Naive thymus-derived CD8-positive, alpha-beta T cell (primary cell): Measurements from ENCODE around the gene PKP3. TPM values are rescaled to one million over a fixed set of nuclear protein-coding genes. Genes with fewer than 3 reads are reported as not detected.

ENCODE experiments used
- ATAC-seq, 2 donors: fragments of 150-1000 bp; cut with Tn5 transposase in 1 of 2; sonication (Bioruptor Pico), chemical (Tn5 transposase) in 1 of 2; 1 replicate in 1 of 2; 2 replicates in 1 of 2; pipeline ENCODE4 v1.10.0; 2021; ENCODE audit warnings: mild to moderate bottlenecking in 2 of 2, moderate library complexity in 2 of 2
- POLR2A ChIA-PET: fragments of 350-600 bp; sonication (Branson Sonifier 250); formaldehyde crosslinking; loops from one replicate; lab custom pipeline; 2021; ENCODE audit warnings: antibody characterized with exemption; lab: Charles Lee
- DNase-seq, 10 donors: peaks; one replicate each; pipeline versions ENCODE4 v3.0.0 to v3.0.0-alpha.2; 2020 to 2022
- H3K27ac Mint-ChIP-seq, 10 donors: one replicate each; pipeline ENCODE4 v1.8.0; 2020 to 2022; ENCODE audit warnings: mild to moderate bottlenecking in 10 of 10, mixed read lengths in 10 of 10, moderate library complexity in 4 of 10, inconsistent platforms in 1 of 10
- H3K27me3 Mint-ChIP-seq, 5 donors: one replicate each; pipeline ENCODE4 v1.8.0; 2021 to 2022; ENCODE audit warnings: mixed read lengths in 5 of 5
- H3K36me3 Mint-ChIP-seq, 3 donors: one replicate each; pipeline ENCODE4 v1.8.0; 2020 to 2022; ENCODE audit warnings: mixed read lengths in 3 of 3, mild to moderate bottlenecking in 2 of 3, inconsistent platforms in 1 of 3
- H3K4me1 Mint-ChIP-seq, 4 donors: one replicate each; pipeline ENCODE4 v1.8.0; 2021 to 2022; ENCODE audit warnings: mixed read lengths in 4 of 4
- H3K4me3 Mint-ChIP-seq, 10 donors: one replicate each; pipeline ENCODE4 v1.8.0; 2020 to 2022; ENCODE audit warnings: mild to moderate bottlenecking in 10 of 10, mixed read lengths in 10 of 10, moderate library complexity in 6 of 10, inconsistent platforms in 1 of 10
- H3K9me3 Mint-ChIP-seq, 9 donors: one replicate each; pipeline ENCODE4 v1.8.0; 2020 to 2022; ENCODE audit warnings: mixed read lengths in 9 of 9, mild to moderate bottlenecking in 3 of 9, inconsistent platforms in 1 of 9, moderate library complexity in 1 of 9
- polyA plus RNA-seq, 3 donors: library from polyadenylated mRNA; unstranded; fragments of 300-500 nt; fragmentation: Illumina TruSeq; gene quantifications; one replicate each; pipeline ENCODE4 v1.2.3, GENCODE V29; 2021
- total RNA-seq, 8 experiments: library from RNA in 2 of 8; stranded (reverse) in 2 of 8; gene quantifications; one replicate each; pipeline ENCODE4 v1.2.3 and lab custom pipeline; 2021 to 2026

PKP3 gene
- total and polyA plus RNA-seq, 5 experiments from 2014 or later = 0.15 to 0.47 (median 0.23) TPM; not detected in 1

DNA sequence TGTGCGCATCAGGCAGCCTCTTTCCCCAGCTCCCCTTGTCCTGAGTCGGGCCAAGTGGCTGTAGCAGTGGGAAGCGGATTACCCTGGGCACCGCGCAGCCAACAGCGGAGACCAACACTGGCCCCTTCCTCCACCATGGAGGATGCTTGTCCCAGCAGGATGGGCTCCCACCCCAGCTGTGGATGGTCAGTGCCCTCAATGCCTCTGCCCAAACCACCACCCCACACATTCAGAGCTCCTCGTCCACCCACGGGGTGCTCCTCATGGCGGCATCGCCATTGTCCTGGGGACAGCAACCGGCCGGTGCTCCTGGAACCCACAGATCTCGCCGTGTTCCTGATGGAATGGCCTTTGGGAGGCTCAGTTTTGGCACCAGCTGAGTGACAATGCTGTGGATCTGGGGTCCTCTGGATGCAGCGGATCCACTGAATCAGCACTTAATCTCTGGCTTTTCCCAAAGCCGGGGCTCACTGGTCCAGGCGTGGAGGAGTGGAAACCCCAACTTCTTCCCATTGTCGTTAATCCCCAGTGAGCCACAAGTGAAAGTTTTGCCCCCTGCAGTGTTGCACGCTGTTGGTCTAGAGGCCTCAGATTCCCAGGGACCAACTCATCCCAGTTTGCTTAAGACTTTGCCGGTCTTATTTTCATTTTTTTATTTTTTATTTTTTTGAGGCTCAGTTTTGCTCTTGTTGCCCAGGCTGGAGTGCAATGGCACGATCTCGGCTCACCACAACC lies 28.9 kb upstream of the PKP3 start:
- Mint-ChIP-seq H3K9me3 (peaks cover 0 to 3% (median 0%) of the 10 kb centered on the region in 9 donors), H3K4me3 (no peak overlapping the region), H3K4me1 (peaks cover 10 to 24% (median 19%) of the 10 kb centered on the region in 4 donors), H3K27me3 (peaks cover 14 to 44% (median 21%) of the 10 kb centered on the region in 5 donors), H3K27ac (peak overlapping the region in 1 of 10 donors; percentile 38), H3K36me3 (peaks cover 0 to 4% (median 0%) of the 10 kb centered on the region in 3 donors)
- DNase-seq (no peak), ATAC-seq (no peak)
- POLR2A ChIA-PET = interaction anchor here (0.7 to 2.7 kb wide), 6 partner anchors 10 to 114 kb away, joined by 3 to 10 read pairs (median 4); no protein-coding TSS in a partner anchor

GRCh38 chr11:365831-366230 lies 28.2 kb upstream of the PKP3 start:
- POLR2A ChIA-PET = no interaction called here
- peaks cover 14 to 51% (median 23%) of the 10 kb centered on the region in 5 donors for H3K27me3 Mint-ChIP-seq
- no peak for DNase-seq
- no peak overlapping the region for H3K27ac Mint-ChIP-seq
- no peak for ATAC-seq
- no peak overlapping the region for H3K4me3 Mint-ChIP-seq
- H3K36me3 Mint-ChIP-seq = peaks cover 0 to 4% (median 0%) of the 10 kb centered on the region in 3 donors
- H3K4me1 Mint-ChIP-seq = peaks cover 11 to 27% (median 24%) of the 10 kb centered on the region in 4 donors
- peaks cover 0 to 3% (median 0%) of the 10 kb centered on the region in 9 donors for H3K9me3 Mint-ChIP-seq

GRCh38 chr11:367956-368413 lies 26.0 kb upstream of the PKP3 start:
- DNase-seq = no peak
- ATAC-seq = no peak
- Mint-ChIP-seq H3K4me1 (peaks cover 11 to 27% (median 23%) of the 10 kb centered on the region in 4 donors), H3K36me3 (peaks cover 0 to 4% (median 0%) of the 10 kb centered on the region in 3 donors), H3K27me3 (peaks cover 16 to 62% (median 23%) of the 10 kb centered on the region in 5 donors), H3K27ac (peak overlapping the region in 6 of 10 donors; percentile 15 to 70 (median 50)), H3K9me3 (no peaks in the 10 kb centered on the region), H3K4me3 (peak overlapping the region; percentile 49 to 90 (median 82))
- POLR2A ChIA-PET = interaction anchor here (0.9 to 1.2 kb wide), 3 partner anchors 43 to 113 kb away, joined by 3 read pairs; partner anchors contain the start of gene IFITM5

DNA sequence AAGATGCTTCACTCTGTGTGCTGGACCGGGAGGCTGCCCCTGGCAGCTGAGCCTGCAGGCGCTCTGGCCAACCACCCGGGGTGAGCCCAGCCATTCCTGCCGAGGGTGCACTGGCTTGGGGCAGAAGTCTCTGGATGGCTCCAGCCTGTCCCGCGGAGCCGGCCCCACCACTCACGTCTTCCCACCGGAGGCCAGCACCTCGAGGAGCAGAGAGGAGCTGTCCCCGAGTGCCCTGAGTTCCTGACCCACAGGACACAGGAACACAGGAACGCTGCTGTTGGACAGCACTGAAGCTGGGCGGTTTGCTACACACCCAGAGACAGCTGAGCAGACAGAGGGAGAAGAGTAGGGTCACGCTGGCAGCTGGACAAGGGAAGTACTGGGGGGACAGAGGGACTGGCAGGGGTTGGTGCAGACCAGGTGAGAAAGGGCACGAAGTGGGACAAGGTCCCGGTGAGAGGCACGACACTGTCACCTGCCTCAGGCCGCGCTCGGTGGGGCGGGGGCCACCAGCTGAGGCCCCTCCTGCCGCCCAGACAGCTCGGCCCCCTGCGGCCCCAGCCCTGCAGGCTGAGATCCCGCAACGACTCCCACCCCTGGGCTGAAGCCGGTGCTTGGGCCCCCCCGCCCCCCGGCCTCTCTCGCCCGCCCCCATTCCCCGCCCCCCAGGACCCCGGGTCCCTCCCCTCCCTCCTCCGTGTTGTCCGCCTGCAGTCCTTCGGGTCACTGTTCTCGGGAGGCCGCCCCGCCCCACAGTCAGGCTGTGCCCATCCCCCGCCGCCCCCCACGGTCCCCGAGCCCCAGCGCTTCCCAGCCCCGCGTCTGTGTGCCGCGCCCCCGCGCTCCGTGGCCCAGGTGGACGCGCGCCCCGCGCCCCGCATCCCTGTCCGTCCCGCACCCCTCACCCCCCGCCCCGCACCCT lies 25.3 kb upstream of the PKP3 start:
- Mint-ChIP-seq H3K27ac (peak overlapping the region in 7 of 10 donors; percentile 15 to 86 (median 67)), H3K9me3 (no peaks in the 10 kb centered on the region)
- peak in 1 of 2 donors; percentile 26 for ATAC-seq

GRCh38 chr11:369336-370018 lies 24.5 kb upstream of the PKP3 start, which contains the start of gene B4GALNT4:
Gene B4GALNT4 (plus strand): TSS chr11:369499. CDS start chr11:369804, 305 bp downstream.
- Mint-ChIP-seq H3K27me3 (peaks cover 16 to 59% (median 23%) of the 10 kb centered on the region in 5 donors), H3K4me1 (peaks cover 17 to 34% (median 24%) of the 10 kb centered on the region in 4 donors), H3K9me3 (peaks cover 0 to 2% (median 0%) of the 10 kb centered on the region in 9 donors), H3K36me3 (peaks cover 0 to 4% (median 0%) of the 10 kb centered on the region in 3 donors), H3K27ac (peak within 1 kb of the TSS in 8 of 10 donors; percentile 22 to 86 (median 66)), H3K4me3 (peak within 1 kb of the TSS; percentile 68 to 90 (median 82))
- POLR2A ChIA-PET = interaction anchor here (1.1 to 1.2 kb wide), 2 partner anchors 7 to 71 kb away, joined by 3 read pairs; partner anchors contain the start of gene IFITM5
- ATAC-seq = peak; percentile 81 to 83
- peak in 5 of 10 donors; percentile 21 to 66 (median 38) for DNase-seq

More for the DNA sequence above, 25.3 kb upstream of the PKP3 start:
- POLR2A ChIA-PET = interaction anchor here (0.9 to 1.2 kb wide), 3 partner anchors 42 to 114 kb away, joined by 3 read pairs; partner anchors contain the start of gene IFITM5
- H3K4me1 Mint-ChIP-seq = peaks cover 12 to 27% (median 23%) of the 10 kb centered on the region in 4 donors
- peak overlapping the region; percentile 68 to 90 (median 82) for H3K4me3 Mint-ChIP-seq
- peak in 1 of 10 donors; percentile 63 for DNase-seq
- peaks cover 16 to 62% (median 23%) of the 10 kb centered on the region in 5 donors for H3K27me3 Mint-ChIP-seq
- H3K36me3 Mint-ChIP-seq = peaks cover 0 to 4% (median 0%) of the 10 kb centered on the region in 3 donors

DNA sequence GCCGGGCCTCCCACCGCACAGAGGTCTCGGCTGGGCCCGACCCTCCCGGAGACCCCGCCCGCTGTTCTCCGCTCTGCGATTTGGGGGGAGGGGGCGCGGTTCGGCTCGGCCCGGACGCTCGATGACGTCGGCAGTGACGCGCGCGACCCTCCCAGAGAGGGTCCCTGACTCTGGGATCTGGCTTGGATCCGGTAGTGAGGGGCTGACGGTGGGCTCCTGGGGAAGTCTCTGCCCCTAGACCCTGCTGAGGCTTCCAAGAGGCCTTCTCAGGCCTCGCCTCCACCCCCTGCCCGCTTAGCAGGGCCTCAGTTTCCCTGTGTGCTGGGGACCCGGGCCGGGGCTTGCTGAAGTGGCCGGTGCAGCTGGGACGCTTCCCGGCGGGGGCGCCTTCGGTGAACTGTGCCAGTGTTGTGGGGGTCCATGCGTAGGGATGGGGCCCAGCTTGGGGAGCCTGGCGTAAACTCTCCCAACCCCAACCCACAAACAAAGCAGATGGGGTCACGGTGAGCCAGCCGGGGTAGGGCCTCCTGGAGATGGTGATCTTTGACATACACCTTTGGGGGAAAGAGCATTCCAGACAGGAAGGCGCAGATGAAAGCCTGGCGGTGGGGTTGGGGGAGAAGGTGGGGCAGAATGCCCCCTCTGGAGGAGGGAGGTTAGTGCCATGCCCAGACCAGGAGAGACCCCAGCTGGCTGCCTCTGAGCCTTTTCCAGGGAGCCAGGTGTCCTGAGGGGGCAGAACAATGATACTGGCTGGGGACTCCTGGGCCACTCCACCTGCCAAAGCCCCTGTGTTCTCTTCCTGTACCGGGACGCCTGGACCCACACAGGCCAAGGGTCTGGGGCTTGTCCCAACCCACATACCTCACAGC lies 23.7 kb upstream of the PKP3 start:
- ATAC-seq (no peak), DNase-seq (peak in 1 of 10 donors; percentile 61)
- H3K27ac Mint-ChIP-seq = peak overlapping the region in 5 of 10 donors; percentile 37 to 53 (median 44)
- H3K4me1 Mint-ChIP-seq = peaks cover 15 to 34% (median 23%) of the 10 kb centered on the region in 4 donors
- H3K4me3 Mint-ChIP-seq = peak overlapping the region; percentile 48 to 83 (median 68)
- H3K27me3 Mint-ChIP-seq = peaks cover 16 to 54% (median 20%) of the 10 kb centered on the region in 5 donors
- H3K9me3 Mint-ChIP-seq = peaks cover 0 to 2% (median 0%) of the 10 kb centered on the region in 9 donors
- peaks cover 0 to 4% (median 0%) of the 10 kb centered on the region in 3 donors for H3K36me3 Mint-ChIP-seq
- POLR2A ChIA-PET = interaction anchor here (1.0 to 1.1 kb wide), 2 partner anchors 8 to 120 kb away, joined by 3 read pairs; no protein-coding TSS in a partner anchor

DNA sequence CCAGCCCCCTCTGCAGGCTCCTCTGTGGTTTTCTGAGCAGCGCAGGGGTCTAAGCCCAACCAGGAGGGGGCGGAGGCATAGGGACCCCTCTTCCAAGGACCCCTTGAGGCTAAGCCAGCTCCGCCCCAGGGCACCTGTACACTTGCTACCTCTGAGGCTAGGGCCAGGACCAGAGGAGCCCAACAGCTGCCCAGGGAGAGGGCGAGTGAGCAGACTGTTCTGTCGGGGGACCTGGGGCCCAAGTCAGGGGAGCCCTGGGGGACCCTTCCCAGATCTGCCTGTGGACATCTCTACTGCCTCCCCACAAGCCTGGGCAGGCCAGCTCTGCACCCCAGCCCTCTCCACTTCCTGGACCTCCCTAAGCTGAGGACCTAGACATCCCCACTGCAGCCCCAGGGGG lies 23.0 kb upstream of the PKP3 start:
- peaks cover 0 to 2% (median 0%) of the 10 kb centered on the region in 9 donors for H3K9me3 Mint-ChIP-seq
- H3K4me1 Mint-ChIP-seq = peaks cover 15 to 34% (median 23%) of the 10 kb centered on the region in 4 donors
- POLR2A ChIA-PET = interaction anchor here (1.0 to 1.1 kb wide), 2 partner anchors 9 to 121 kb away, joined by 3 read pairs; no protein-coding TSS in a partner anchor
- peaks cover 16 to 50% (median 20%) of the 10 kb centered on the region in 5 donors for H3K27me3 Mint-ChIP-seq
- H3K36me3 Mint-ChIP-seq = peaks cover 0 to 4% (median 0%) of the 10 kb centered on the region in 3 donors
- ATAC-seq (no peak), DNase-seq (peak in 1 of 10 donors; percentile 32)
- H3K27ac Mint-ChIP-seq = peak overlapping the region in 1 of 10 donors; percentile 20
- H3K4me3 Mint-ChIP-seq = peak overlapping the region in 8 of 10 donors; percentile 16 to 83 (median 46)

DNA sequence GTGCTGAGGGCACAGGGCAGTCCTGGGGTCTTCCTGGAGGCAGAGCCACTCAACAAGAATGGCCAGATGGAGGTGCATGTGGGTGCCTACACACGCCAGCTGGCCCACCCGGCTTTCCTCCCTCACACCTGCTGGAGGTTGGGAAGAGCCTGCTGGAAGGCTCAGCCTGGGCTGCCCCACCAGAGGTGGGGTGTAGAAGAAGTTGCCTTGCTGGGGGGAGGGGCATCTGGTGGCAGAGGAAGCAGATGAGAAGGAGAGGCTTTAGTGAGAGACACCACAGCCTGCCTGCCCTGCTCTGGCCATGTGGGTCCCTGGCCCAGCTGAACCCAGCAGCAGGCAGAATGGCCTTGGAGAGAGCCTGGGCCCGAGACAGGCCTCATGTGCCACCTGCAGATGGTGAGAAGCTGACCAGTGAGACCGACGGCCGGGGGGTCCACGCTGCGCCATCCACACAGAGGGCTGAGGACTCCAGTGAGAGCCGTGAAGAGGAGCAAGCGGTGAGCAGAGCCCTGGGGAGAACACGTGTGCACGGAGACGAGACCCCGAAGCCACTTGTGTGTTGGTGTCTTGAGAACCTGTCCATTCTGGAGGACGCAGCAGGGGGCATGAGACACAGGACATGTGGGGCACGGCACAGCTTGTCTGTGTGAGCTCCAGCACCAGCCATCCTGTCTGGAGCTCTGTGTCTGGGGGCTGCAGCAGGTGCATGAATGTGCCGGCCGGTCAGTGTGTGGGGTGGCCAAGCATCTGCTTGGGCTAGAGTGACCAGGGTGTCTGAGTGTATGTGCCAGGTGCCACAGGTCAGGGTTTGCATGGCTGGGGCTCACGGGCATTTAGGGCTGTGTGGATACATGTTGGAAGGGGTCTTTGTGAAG lies 22.1 kb upstream of the PKP3 start:
- H3K27me3 Mint-ChIP-seq = peaks cover 16 to 41% (median 17%) of the 10 kb centered on the region in 5 donors
- H3K9me3 Mint-ChIP-seq = peaks cover 0 to 2% (median 0%) of the 10 kb centered on the region in 9 donors
- ATAC-seq (no peak), DNase-seq (peak in 1 of 10 donors; percentile 14)
- H3K4me1 Mint-ChIP-seq = peaks cover 15 to 34% (median 23%) of the 10 kb centered on the region in 4 donors
- peak overlapping the region in 2 of 10 donors; percentile 57 to 60 for H3K27ac Mint-ChIP-seq
- H3K36me3 Mint-ChIP-seq = peaks cover 0 to 4% (median 0%) of the 10 kb centered on the region in 3 donors
- POLR2A ChIA-PET = no interaction called here
- peak overlapping the region in 1 of 10 donors; percentile 79 for H3K4me3 Mint-ChIP-seq

GRCh38 chr11:372809-373715 lies 20.9 kb upstream of the PKP3 start:
- H3K36me3 Mint-ChIP-seq = no peaks in the 10 kb centered on the region
- POLR2A ChIA-PET = interaction anchor here (0.6 kb wide), 1 partner anchor 41 kb away, joined by 3 read pairs; no protein-coding TSS in a partner anchor
- ATAC-seq (no peak), DNase-seq (no peak)
- H3K4me1 Mint-ChIP-seq = peaks cover 7 to 23% (median 17%) of the 10 kb centered on the region in 4 donors
- H3K9me3 Mint-ChIP-seq = peaks cover 0 to 2% (median 0%) of the 10 kb centered on the region in 9 donors
- H3K27ac Mint-ChIP-seq = peak overlapping the region in 1 of 10 donors; percentile 49
- peaks cover 6 to 30% (median 9%) of the 10 kb centered on the region in 5 donors for H3K27me3 Mint-ChIP-seq
- no peak overlapping the region for H3K4me3 Mint-ChIP-seq
